Measurements from ENCODE around the gene TOP2B.

The TOP2B gene

DNA sequence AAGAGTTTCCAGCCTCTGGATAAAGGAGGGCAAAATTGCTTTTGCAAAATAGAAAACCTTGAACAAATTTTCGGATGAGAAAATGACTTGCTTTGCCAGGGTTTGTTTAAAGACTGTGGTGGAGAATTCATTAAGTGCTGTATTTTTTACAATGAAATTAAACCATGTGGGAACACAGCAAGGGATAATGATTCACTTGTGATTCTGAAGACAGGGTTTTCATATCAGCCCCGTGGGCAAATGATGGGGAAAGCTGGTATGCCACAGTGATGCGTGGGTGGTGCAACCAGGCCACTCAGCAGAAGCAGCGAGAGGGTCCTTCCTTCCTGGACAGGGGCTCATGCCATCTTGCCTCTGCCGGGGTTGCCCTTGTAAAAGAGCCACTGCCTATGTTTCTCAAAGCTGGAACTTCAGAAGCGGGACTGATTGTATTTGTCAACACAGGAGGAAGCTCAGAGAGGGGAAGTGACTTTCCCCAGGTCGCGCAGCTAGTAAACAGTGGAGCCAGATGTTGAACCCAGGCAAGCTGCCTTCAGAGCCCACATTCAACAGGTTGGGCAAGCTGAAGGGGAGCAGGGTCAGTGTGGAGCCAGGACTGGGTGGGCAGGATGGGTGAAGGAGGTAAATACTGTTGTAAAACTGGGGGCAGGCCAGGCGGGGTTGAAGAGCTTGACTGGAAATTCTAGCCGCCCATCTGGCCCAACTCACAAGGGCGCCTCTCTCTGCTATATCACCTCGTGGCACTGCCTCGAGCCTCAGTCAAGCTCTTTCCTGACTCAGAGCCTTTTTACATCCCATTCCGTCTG is 79.1 kb downstream of the TOP2B start:
- H3K9me2 ChIP-seq (replicated peaks; ENCODE audit: control insufficient read depth, low read length), result no peaks in the 10 kb centered on the region
- no peaks in the 10 kb centered on the region for H3K9me3 ChIP-seq (ENCODE audit: control insufficient read depth, insufficient read depth, low read length)
- TF ChIP-seq, protein P1, sequence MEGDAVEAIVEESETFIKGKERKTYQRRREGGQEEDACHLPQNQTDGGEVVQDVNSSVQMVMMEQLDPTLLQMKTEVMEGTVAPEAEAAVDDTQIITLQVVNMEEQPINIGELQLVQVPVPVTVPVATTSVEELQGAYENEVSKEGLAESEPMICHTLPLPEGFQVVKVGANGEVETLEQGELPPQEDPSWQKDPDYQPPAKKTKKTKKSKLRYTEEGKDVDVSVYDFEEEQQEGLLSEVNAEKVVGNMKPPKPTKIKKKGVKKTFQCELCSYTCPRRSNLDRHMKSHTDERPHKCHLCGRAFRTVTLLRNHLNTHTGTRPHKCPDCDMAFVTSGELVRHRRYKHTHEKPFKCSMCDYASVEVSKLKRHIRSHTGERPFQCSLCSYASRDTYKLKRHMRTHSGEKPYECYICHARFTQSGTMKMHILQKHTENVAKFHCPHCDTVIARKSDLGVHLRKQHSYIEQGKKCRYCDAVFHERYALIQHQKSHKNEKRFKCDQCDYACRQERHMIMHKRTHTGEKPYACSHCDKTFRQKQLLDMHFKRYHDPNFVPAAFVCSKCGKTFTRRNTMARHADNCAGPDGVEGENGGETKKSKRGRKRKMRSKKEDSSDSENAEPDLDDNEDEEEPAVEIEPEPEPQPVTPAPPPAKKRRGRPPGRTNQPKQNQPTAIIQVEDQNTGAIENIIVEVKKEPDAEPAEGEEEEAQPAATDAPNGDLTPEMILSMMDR (IDR thresholded peaks at IDR 0.05; ENCODE audit: low read depth, low read length, poor library complexity, severe bottlenecking), result no peak
- no peak for TF ChIP-seq EZH2phosphoT487 (IDR thresholded peaks at IDR 0.05; ENCODE audit: borderline replicate concordance, low read length)
- no peaks in the 10 kb centered on the region for H3K79me2 ChIP-seq (ENCODE audit: control insufficient read depth, low read length)
- no peaks in the 10 kb centered on the region for H3K4me1 ChIP-seq (ENCODE audit: control insufficient read depth, low read length)
- H3K27me3 ChIP-seq (ENCODE audit: control insufficient read depth, low read length), result no peaks in the 10 kb centered on the region
- no peaks in the 10 kb centered on the region for H4K20me1 ChIP-seq (ENCODE audit: control insufficient read depth, insufficient read depth, low read depth, low read length)
- H3K27ac ChIP-seq (ENCODE audit: low read depth, low read length), result no peak overlapping the region
- no peaks in the 10 kb centered on the region for H3K36me3 ChIP-seq (ENCODE audit: control insufficient read depth, low read length)
- H3K4me2 ChIP-seq (ENCODE audit: low read length), result no peak overlapping the region
- H3K4me3 ChIP-seq (ENCODE audit: low read length), result no peak overlapping the region
- H3F3A ChIP-seq (ENCODE audit: control insufficient read depth, insufficient read depth), result no peaks in the 10 kb centered on the region

- H4K20me1 ChIP-seq (ENCODE audit: control insufficient read depth, insufficient read depth, low read depth, low read length), result no peaks in the 10 kb centered on the region
- H3K4me2 ChIP-seq (ENCODE audit: low read length), result no peak overlapping the region
- no peaks in the 10 kb centered on the region for H3F3A ChIP-seq (ENCODE audit: control insufficient read depth, insufficient read depth)
- H3K4me3 ChIP-seq (ENCODE audit: low read length), result no peak overlapping the region
- TF ChIP-seq, protein P1 (IDR thresholded peaks at IDR 0.05; ENCODE audit: low read depth, low read length, poor library complexity, severe bottlenecking), result no peak
- no peak for TF ChIP-seq EZH2phosphoT487 (IDR thresholded peaks at IDR 0.05; ENCODE audit: borderline replicate concordance, low read length)
- no peaks in the 10 kb centered on the region for H3K9me2 ChIP-seq (replicated peaks; ENCODE audit: control insufficient read depth, low read length)
- H3K4me1 ChIP-seq (ENCODE audit: control insufficient read depth, low read length), result no peaks in the 10 kb centered on the region
- no peaks in the 10 kb centered on the region for H3K27me3 ChIP-seq (ENCODE audit: control insufficient read depth, low read length)
- no peak overlapping the region for H3K27ac ChIP-seq (ENCODE audit: low read depth, low read length)
- no peaks in the 10 kb centered on the region for H3K79me2 ChIP-seq (ENCODE audit: control insufficient read depth, low read length)
- no peaks in the 10 kb centered on the region for H3K36me3 ChIP-seq (ENCODE audit: control insufficient read depth, low read length)
- H3K9me3 ChIP-seq (ENCODE audit: control insufficient read depth, insufficient read depth, low read length), result no peaks in the 10 kb centered on the region
Measured at GRCh38 chr3:25584011-25584789, 80.5 kb downstream of the TOP2B start.

- Histone ChIP-seq H3K9me3 (ENCODE audit: control insufficient read depth, insufficient read depth, low read length) (no peaks in the 10 kb centered on the region), H3K4me2 (ENCODE audit: low read length) (no peak overlapping the region), H3K4me3 (ENCODE audit: low read length) (no peak overlapping the region), H3K36me3 (ENCODE audit: control insufficient read depth, low read length) (no peaks in the 10 kb centered on the region), H3K79me2 (ENCODE audit: control insufficient read depth, low read length) (no peaks in the 10 kb centered on the region), H3F3A (ENCODE audit: control insufficient read depth, insufficient read depth) (no peaks in the 10 kb centered on the region), H3K27ac (ENCODE audit: low read depth, low read length) (no peak overlapping the region), H4K20me1 (ENCODE audit: control insufficient read depth, insufficient read depth, low read depth, low read length) (no peaks in the 10 kb centered on the region), H3K9me2 (replicated peaks; ENCODE audit: control insufficient read depth, low read length) (no peaks in the 10 kb centered on the region), H3K4me1 (ENCODE audit: control insufficient read depth, low read length) (no peaks in the 10 kb centered on the region), H3K27me3 (ENCODE audit: control insufficient read depth, low read length) (no peaks in the 10 kb centered on the region)
- TF ChIP-seq EZH2phosphoT487 (IDR thresholded peaks at IDR 0.05; ENCODE audit: borderline replicate concordance, low read length), result no peak
- TF ChIP-seq, protein P1 (IDR thresholded peaks at IDR 0.05; ENCODE audit: low read depth, low read length, poor library complexity, severe bottlenecking), result no peak
Measured at GRCh38 chr3:25583343-25583742, 81.4 kb downstream of the TOP2B start.

Data from DOHH2 (cell line).